Upper lobe of left lung (tissue), 4 donors: ENCODE results near the gene CIB1.

Source experiments
- EP300 ChIP-seq, 4 donors: sonication (generic); formaldehyde crosslinking; IDR thresholded peaks; one replicate each; pipeline ENCODE4 v1.5.1; 2017; ENCODE audit warnings: antibody characterized with exemption in 4 of 4, control low read depth in 2 of 4
- POLR2A ChIP-seq, 4 donors: fragments of 450-650 bp; IDR thresholded peaks; one replicate each; pipeline ENCODE4 v1.5.1; 2016 to 2017; ENCODE audit warnings: antibody characterized with exemption in 4 of 4, mild to moderate bottlenecking in 2 of 4
- POLR2AphosphoS5 ChIP-seq, 2 donors: sonication (generic); formaldehyde crosslinking; IDR thresholded peaks; one replicate each; pipeline ENCODE4 v1.5.1; 2017; ENCODE audit warnings: antibody characterized with exemption in 2 of 2
- TF ChIP-seq, protein P1 (sequence below), 6 experiments: fragments of 450-650 bp in 4 of 6; fragments of 200-600 bp in 2 of 6; sonication (generic) in 2 of 6; IDR thresholded peaks; one replicate each; pipeline ENCODE4 v1.5.1; 2016 to 2019; ENCODE audit warnings: antibody characterized with exemption in 6 of 6

DNA sequence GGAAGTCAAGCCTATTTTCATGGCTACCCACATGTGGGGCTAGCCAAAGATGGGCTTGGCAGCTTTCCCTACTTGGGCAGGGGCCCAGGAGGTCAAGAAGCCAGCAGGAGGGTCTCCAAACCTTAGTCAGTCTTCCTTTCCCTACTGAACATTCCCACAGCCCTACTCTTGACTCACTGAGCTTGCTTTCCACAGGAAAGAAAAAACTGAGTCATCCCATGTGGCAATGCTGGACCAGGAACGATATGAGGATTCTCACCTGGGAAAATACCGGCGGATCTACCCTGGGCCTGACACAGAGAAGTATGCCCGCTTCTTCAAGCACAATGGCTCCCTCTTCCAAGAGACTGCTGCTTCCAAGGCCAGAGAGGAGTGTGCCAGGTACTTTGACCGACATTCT is 28.1 kb upstream of the CIB1 start:
- no peak for TF ChIP-seq POLR2A (IDR thresholded peaks at IDR 0.05)
- no peak for TF ChIP-seq POLR2AphosphoS5 (IDR thresholded peaks at IDR 0.05)
- TF ChIP-seq, protein P1, sequence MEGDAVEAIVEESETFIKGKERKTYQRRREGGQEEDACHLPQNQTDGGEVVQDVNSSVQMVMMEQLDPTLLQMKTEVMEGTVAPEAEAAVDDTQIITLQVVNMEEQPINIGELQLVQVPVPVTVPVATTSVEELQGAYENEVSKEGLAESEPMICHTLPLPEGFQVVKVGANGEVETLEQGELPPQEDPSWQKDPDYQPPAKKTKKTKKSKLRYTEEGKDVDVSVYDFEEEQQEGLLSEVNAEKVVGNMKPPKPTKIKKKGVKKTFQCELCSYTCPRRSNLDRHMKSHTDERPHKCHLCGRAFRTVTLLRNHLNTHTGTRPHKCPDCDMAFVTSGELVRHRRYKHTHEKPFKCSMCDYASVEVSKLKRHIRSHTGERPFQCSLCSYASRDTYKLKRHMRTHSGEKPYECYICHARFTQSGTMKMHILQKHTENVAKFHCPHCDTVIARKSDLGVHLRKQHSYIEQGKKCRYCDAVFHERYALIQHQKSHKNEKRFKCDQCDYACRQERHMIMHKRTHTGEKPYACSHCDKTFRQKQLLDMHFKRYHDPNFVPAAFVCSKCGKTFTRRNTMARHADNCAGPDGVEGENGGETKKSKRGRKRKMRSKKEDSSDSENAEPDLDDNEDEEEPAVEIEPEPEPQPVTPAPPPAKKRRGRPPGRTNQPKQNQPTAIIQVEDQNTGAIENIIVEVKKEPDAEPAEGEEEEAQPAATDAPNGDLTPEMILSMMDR (IDR thresholded peaks at IDR 0.05), result no peak
- no peak for TF ChIP-seq EP300 (IDR thresholded peaks at IDR 0.05)
